ENCODE measurements around the gene PHLDB2.

PHLDB2 gene

DNA sequence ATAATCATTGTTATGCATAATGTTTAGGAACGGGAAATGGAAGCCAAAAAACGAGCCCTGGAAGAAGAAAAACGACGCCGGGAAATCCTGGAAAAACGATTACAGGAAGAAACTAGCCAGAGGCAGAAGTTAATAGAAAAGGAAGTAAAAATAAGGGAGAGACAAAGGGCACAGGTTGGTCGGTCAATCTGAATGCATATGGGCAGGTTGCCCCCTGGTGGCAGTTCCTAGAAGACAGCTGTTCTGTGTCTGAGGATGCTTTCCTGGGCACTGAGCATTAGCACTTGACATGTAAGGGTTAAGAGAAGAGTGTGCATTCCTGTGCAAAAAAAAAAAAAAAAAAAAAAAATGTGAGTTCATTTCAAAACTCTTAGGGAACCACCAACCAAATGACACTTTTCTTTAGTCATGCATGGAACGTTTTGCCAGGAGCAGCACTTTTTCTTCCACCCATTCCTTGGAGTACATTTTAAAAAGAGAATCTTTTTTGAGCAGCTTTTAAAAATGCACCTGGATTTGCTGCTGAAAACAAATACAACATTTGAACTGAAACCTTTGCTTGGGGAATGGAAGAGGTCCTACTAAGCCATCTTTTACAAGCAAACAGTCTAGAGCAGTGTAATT lies 108.7 kb downstream of the PHLDB2 start:
- DNase-seq = peak; percentile 80

DNA sequence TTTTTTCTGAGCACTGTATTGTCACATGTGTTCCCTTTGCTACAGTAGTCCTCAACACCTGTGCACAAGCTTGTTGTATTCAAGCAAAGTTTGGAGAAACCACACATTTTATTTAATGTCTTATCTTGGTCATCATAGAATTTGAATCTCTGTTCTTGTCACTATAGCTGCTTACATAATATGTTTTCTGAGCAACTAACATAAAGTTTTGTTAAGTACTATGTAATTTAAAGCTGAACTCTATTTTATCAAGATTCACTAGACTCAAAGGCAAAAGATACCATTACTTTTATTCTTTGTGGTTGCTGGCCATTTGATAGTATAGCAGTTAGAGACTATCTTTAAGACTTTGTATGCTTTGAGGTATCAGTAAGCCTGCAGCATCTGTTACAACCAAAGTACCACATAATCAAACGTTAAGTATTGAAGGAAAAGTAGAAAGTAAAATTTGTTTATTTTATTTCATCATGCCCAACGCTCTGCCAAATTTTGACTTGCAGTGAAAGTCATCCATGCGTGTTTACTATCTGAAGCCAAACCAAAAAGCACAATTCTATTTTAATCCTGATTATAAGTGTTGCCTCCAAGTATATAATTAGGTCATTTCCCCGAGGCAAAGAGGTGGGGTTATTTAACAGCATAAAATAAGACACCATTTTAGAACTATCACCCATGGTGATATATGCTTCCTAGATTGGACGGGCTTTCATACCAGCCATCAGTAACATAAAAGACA lies 109.4 kb downstream of the PHLDB2 start:
- no peak for DNase-seq

DNA sequence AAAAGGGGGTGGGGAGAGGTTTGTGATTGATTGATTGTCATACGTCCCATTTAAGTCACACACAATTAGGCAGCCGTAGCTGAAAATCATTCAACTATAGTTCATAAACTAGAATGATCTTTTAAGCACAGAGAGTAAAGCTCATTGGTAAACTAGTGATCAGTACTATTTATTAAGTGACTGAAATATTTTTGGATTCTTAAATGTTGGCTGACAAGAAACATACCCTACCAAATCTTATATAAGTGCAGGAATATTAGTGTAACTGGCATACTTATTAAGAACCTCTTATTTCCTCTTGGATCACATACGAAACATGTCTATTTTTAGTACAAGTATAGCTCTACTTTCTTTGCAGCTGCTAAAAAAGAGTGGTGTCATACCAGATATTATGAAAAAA lies 111.3 kb downstream of the PHLDB2 start:
- DNase-seq = no peak

- DNase-seq = no peak
Measured at GRCh38 chr3:111971533-111972130, 112.6 kb downstream of the PHLDB2 start.

DNA sequence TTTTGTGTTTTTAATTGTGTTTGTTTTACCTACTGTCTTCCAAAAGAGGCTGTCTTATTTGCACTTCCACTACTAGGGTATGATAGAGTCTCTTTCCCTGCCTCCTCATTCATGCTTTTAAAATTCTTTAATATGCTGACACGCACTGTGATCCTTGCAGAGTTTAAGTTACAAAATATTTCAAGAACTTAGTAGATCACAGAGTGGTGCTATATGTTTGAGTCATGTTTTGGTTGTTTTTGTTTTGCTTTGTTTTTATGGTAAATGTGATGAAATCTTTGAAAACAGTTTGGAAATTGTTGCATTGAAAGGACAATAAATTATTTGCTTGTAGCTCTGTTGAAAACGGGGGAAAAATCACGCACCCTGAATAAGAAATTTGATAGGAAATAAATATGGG lies 113.8 kb downstream of the PHLDB2 start:
- no peak for DNase-seq

DNA sequence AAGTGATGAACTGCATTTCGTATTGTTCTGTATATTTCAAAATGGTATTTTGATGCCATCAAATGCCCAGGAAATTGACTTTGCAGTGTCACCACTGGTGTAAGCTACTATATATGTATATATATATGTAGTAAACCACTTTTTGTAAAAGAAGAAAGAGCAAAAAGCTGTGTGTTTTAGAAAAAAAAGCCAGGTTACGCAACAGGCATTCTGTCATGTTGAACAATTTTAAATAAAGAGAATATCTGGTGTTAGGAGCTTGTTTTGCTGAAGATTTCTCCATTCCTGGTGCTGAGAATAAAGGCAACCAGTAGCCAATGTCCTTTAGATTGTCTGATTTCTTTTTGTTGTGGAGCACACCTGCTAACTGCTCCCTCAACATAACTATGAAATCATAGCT lies 116.1 kb downstream of the PHLDB2 start:
- no peak for DNase-seq

- DNase-seq = no peak
Measured at GRCh38 chr3:111976254-111976653, 117.2 kb downstream of the PHLDB2 start.

- DNase-seq = peak; percentile 96
Measured at GRCh38 chr3:111978583-111979433, 119.7 kb downstream of the PHLDB2 start, which contains the start of gene ABHD10. Gene ABHD10 (plus strand): TSS chr3:111979026. CDS start chr3:111979062, 36 bp downstream.

DNA sequence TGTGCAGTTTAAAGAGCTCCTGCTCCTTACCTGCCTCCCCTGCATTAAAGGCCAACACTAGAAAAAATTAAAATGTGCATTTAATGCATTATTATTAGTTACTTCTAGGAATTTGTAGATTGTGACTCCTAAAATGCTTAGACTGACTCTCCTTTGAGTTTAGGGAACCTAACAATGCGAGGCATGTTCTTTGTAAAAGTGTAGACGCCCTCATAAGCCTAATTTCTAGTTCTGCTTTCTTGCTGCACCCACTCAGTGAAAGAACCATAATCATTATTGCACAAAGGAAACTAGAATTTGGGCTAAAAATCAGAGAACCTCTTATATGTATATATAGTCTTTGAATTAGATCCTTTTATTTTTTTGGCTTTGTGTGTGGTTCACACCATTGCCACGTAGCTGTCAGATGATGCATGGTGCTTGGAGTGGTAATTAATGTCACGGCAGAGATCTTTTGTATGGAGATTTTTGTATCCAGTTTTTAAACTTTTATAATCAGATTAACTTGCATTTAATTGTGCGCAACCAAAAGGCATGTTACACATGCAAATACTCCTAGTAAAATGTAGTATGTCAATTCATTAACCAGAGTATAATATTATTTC lies 120.5 kb downstream of the PHLDB2 start:
- DNase-seq = peak; percentile 6

DNA sequence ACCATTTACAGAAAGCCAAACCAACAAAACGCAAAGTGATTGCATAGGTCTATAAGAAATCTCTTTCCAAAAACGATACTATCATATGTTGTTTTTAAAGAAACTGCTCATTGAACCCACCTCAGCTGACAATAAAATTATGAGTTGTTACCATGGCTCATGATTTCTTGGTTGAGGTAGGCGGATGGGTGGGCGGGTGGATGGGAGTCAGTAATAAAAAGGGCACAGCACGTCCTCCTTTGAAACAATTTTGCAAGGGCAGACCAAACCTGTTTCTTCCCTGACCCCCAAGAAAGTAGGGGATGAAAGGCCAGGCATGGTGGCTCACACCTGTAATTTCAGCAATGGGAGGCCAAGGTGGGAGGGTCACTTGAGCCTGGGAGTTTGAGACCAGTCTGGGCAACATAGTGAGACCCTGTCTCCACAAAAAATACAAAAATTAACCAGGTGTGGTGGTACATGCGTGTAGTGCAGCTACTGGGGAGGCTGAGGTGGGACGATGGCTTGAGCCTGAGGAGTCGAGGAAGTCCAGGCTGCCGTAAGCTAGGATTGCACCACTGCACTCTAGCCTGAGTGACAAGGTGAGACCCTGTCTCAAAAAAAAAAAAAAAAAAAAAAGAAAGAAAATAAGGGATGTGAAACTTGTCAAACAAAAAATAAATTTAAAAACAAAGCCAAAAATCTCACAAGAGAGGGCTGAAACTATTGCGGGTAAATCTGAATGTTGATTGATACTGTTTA lies 121.8 kb downstream of the PHLDB2 start:
- DNase-seq = no peak

DNA sequence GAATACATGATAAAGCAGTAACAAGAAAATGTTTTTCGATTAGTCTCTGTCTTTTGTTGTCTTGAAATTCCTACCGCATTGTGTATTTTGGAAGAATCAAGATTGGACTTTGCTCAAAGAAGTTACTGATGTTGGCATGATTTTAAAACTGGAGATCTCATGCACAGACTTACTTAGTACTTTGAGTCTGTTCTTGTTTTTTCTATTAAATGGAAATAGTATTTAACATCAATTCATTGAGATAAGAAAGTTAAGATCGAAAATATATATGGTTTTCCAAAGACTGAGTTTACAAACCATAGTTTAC lies 122.3 kb downstream of the PHLDB2 start:
- no peak for DNase-seq

- no peak for DNase-seq
Measured at GRCh38 chr3:111984636-111985298, 125.7 kb downstream of the PHLDB2 start.

- DNase-seq = no peak
Measured at GRCh38 chr3:111986800-111987199, 127.7 kb downstream of the PHLDB2 start.

GRCh38 chr3:111989061-111989678 lies 130.1 kb downstream of the PHLDB2 start:
- peak; percentile 56 for DNase-seq

GRCh38 chr3:111993038-111993437 lies 134.0 kb downstream of the PHLDB2 start:
- no peak for DNase-seq

GRCh38 chr3:111998636-111999483 lies 139.8 kb downstream of the PHLDB2 start, which contains the start of gene TAGLN3:
Gene TAGLN3 (plus strand): TSS chr3:111998922. CDS start chr3:111999423, 501 bp downstream.
- no peak for DNase-seq

DNA sequence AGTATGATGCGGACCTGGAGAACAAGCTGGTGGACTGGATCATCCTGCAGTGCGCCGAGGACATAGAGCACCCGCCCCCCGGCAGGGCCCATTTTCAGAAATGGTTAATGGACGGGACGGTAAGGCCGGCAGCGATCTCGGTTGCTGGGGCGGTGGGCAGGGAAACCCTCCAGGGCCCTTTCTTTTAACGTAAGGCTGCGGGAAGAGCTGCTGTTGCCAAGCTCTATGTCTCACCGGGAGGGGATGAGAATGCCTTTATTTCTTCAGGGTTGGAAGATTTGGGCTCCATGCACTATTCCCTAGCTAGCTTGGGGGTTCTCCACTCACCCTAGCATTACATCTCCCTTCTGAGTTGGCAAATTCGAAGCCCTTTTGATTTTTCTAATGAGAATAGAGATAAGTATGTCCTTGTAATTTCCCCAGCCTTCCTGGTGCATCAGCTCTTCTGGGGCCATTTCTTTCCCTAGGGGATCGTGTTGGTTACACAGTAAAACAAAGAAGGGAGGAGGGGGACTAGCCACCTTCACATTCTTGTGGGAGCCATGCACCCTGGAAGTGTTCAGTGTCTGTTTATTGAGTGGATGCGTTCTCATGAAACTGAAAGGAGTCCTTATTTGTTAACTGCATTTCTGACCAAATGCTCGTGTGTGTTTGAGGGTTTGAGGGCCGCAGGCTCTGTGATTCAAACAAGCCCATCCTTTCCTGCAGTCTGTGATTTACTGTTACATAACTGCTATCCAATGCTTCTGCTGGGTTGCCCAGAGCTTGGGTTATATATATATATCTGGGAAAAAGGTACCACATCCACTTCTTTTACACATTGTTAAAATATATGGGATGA lies 140.6 kb downstream of the PHLDB2 start:
- DNase-seq = no peak

DNA sequence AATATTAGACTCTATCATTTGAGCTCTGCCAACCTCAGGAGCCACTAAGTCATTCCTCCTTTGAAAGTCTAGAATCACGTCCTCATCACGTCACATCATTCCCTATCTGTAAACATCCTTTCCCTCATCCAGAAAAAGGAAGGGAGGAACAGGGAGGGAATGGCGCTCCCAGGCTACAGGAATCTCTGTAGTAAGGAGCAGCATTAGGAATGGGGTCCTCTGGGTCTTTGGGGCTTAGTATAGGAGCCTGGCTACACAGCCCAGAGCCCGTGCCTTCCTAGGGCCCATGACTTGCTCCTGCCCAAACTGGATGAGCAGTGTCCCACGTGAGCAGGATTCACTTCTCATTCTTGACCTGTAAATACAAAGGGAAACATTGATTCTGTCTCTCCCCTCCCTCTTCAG lies 141.3 kb downstream of the PHLDB2 start:
- DNase-seq = no peak

- DNase-seq = no peak
Measured at GRCh38 chr3:112000966-112001365, 141.9 kb downstream of the PHLDB2 start.
